SK-N-SH (cell line): ENCODE results near the gene TM9SF4. TPM values are rescaled to one million over a fixed set of nuclear protein-coding genes. Genes with fewer than 3 reads are reported as not detected.

Experiments used
- CTCF ChIA-PET: fragments of 300-600, 350-600 bp; formaldehyde crosslinking; extraction: SDS; loops from one replicate; lab custom pipeline; 2021; lab: Yijun Ruan, JAX
- POLR2A ChIA-PET: fragments of 350-600 bp; sonication (Branson Sonifier 250); formaldehyde crosslinking; extraction: SDS; loops from one replicate; lab custom pipeline; 2020; ENCODE audit warnings: antibody characterized with exemption, inconsistent platforms; lab: Yijun Ruan, JAX
- DNase-seq: peaks from one replicate; pipeline ENCODE4 v3.0.0; 2012
- H2AFZ ChIP-seq: fragments of 200-600 bp; sonication (generic); 2 replicates; pipeline ENCODE4 v1.8.1; 2016; ENCODE audit warnings: antibody characterized with exemption, mild to moderate bottlenecking, low read depth
- H3F3A ChIP-seq: fragments of 200-600 bp; sonication (generic); replicated peaks from 2 replicates; pipeline ENCODE3; 2016; ENCODE audit warnings: antibody characterized with exemption, mild to moderate bottlenecking; ENCODE audit not compliant: insufficient read depth
- H3K27ac ChIP-seq, 2 experiments: fragments of 200-500 bp in 1 of 2; fragments of 200-600 bp in 1 of 2; sonication (Bioruptor generic) in 1 of 2; sonication (generic), shearing (Covaris generic) in 1 of 2; 2 replicates each; pipeline versions ENCODE4 v1.5.1 to v1.6.1; 2014 to 2016; ENCODE audit warnings: low read depth in 2 of 2, inconsistent platforms in 1 of 2, low read length in 1 of 2, mild to moderate bottlenecking in 1 of 2, mixed read lengths in 1 of 2
- H3K27me3 ChIP-seq: fragments of 200-600 bp; sonication (generic), shearing (Covaris generic); 2 replicates; pipeline ENCODE4 v1.6.1; 2016; ENCODE audit warnings: mixed run types; ENCODE audit not compliant: insufficient read depth
- H3K36me3 ChIP-seq, 2 experiments: fragments of 200-500 bp in 1 of 2; fragments of 200-600 bp in 1 of 2; sonication (Bioruptor generic) in 1 of 2; sonication (generic) in 1 of 2; replicated peaks in 1 of 2; 2 replicates each; pipeline versions ENCODE3 to v1.5.1; 2014 to 2016; ENCODE audit warnings: low read length in 1 of 2, mild to moderate bottlenecking in 1 of 2; ENCODE audit not compliant: insufficient read depth in 2 of 2, control insufficient read depth in 1 of 2
- H3K4me1 ChIP-seq, 2 experiments: fragments of 200-500 bp in 1 of 2; fragments of 200-600 bp in 1 of 2; sonication (Bioruptor generic) in 1 of 2; sonication (generic), shearing (Covaris generic) in 1 of 2; 2 replicates each; pipeline versions ENCODE4 v1.5.1 to v1.6.1; 2014 to 2016; ENCODE audit warnings: low read depth in 1 of 2, low read length in 1 of 2, mixed run types in 1 of 2; ENCODE audit not compliant: insufficient read depth in 2 of 2, control insufficient read depth in 1 of 2
- H3K4me2 ChIP-seq: fragments of 200-600 bp; sonication (generic), shearing (Covaris generic); 2 replicates; pipeline ENCODE4 v1.6.1; 2017; ENCODE audit warnings: mixed run types
- H3K4me3 ChIP-seq, 2 experiments: fragments of 200-500 bp in 1 of 2; fragments of 200-600 bp in 1 of 2; sonication (Bioruptor generic) in 1 of 2; sonication (generic), shearing (Covaris generic) in 1 of 2; 2 replicates each; pipeline versions ENCODE4 v1.5.1 to v1.8.1; 2014 to 2016; ENCODE audit warnings: low read depth in 2 of 2, inconsistent platforms in 1 of 2, low read length in 1 of 2, mild to moderate bottlenecking in 1 of 2, mixed read lengths in 1 of 2, moderate library complexity in 1 of 2
- H3K79me2 ChIP-seq: fragments of 200-600 bp; sonication (generic); 2 replicates; pipeline ENCODE4 v1.8.1; 2017; ENCODE audit warnings: mild to moderate bottlenecking; ENCODE audit not compliant: insufficient read depth
- H3K9ac ChIP-seq: fragments of 200-600 bp; sonication (generic); 2 replicates; pipeline ENCODE4 v1.6.1; 2017; ENCODE audit warnings: mixed run types
- H3K9me2 ChIP-seq: fragments of 200-600 bp; sonication (generic); 2 replicates; pipeline ENCODE4 v1.6.1; 2017; ENCODE audit warnings: mixed run types
- H3K9me3 ChIP-seq: fragments of 200-600 bp; sonication (generic); 2 replicates; pipeline ENCODE4 v1.6.1; 2017; ENCODE audit warnings: mixed run types, mild to moderate bottlenecking, moderate library complexity
- H4K20me1 ChIP-seq: fragments of 200-600 bp; sonication (generic); 2 replicates; pipeline ENCODE4 v1.6.1; 2017; ENCODE audit warnings: mild to moderate bottlenecking, mixed run types; ENCODE audit not compliant: insufficient read depth
- CHD2 ChIP-seq: fragments of 150-350 bp; IDR thresholded peaks from 2 replicates; pipeline ENCODE4 v1.6.1; 2018; ENCODE audit warnings: low read length; ENCODE audit not compliant: partially characterized antibody
- ELF1 ChIP-seq: IDR thresholded peaks from 2 replicates; pipeline ENCODE4 v1.4.0; 2012
- EZH2phosphoT487 ChIP-seq: fragments of 200-600 bp; sonication (generic); IDR thresholded peaks from 2 replicates; pipeline ENCODE4 v1.6.1; 2017; ENCODE audit warnings: low read depth, mixed run types, mild to moderate bottlenecking, antibody characterized with exemption, moderate library complexity, borderline replicate concordance
- FOXJ3 ChIP-seq: sonication (generic); formaldehyde crosslinking; IDR thresholded peaks from 2 replicates; pipeline ENCODE4 v1.5.1; 2020; ENCODE audit warnings: mild to moderate bottlenecking, missing genetic modification reagents
- FOXM1 ChIP-seq: IDR thresholded peaks from 2 replicates; pipeline ENCODE4 v1.4.0; 2012; ENCODE audit warnings: low read depth, mild to moderate bottlenecking
- MEF2A ChIP-seq: IDR thresholded peaks from 2 replicates; pipeline ENCODE4 v1.4.0; 2012; ENCODE audit warnings: low read depth, borderline replicate concordance
- MXI1 ChIP-seq: IDR thresholded peaks from 2 replicates; pipeline ENCODE4 v1.6.1; 2012; ENCODE audit warnings: mild to moderate bottlenecking, low read depth, low read length, improper control_type of control experiment
- NFIC ChIP-seq: IDR thresholded peaks from 2 replicates; pipeline ENCODE4 v1.4.0; 2012; ENCODE audit warnings: borderline replicate concordance
- NRF1 ChIP-seq: IDR thresholded peaks from 2 replicates; pipeline ENCODE4 v1.6.1; 2012; ENCODE audit warnings: low read depth, mild to moderate bottlenecking, low read length
- RAD21 ChIP-seq: IDR thresholded peaks from 2 replicates; pipeline ENCODE4 v1.6.1; 2012; ENCODE audit warnings: mild to moderate bottlenecking, low read length
- RFX5 ChIP-seq: IDR thresholded peaks from 2 replicates; pipeline ENCODE4 v1.6.1; 2012; ENCODE audit warnings: mild to moderate bottlenecking, improper control_type of control experiment, low read length
- RXRA ChIP-seq: IDR thresholded peaks from 2 replicates; pipeline ENCODE4 v1.4.0; 2012; ENCODE audit warnings: low read depth, mild to moderate bottlenecking, borderline replicate concordance
- USF1 ChIP-seq: IDR thresholded peaks from 2 replicates; pipeline ENCODE4 v1.4.0; 2012; ENCODE audit warnings: low read depth, borderline replicate concordance
- WGBS: methylation state at CpG from one replicate; pipeline ENCODE4 v1.1.6; 2017; ENCODE audit warnings: low lambda C conversion rate; 5-methylcytosine and 5-hydroxymethylcytosine counted together
- polyA plus RNA-seq, 3 experiments: library from polyadenylated mRNA; depleted of rRNA; stranded (reverse); fragments of >200 nt; gene quantifications; 2 replicates each; pipeline ENCODE4 v1.2.3, GENCODE V29; 2012
- TF ChIP-seq, protein P1 (sequence below): fragments of 150-350 bp; IDR thresholded peaks from 2 replicates; pipeline ENCODE4 v1.6.1; 2017; ENCODE audit warnings: antibody characterized with exemption, low read length, low read depth, borderline replicate concordance
- TF ChIP-seq, protein P2 (sequence below): fragments of 200-600 bp; sonication (generic); IDR thresholded peaks from 2 replicates; pipeline ENCODE4 v1.6.1; 2017; ENCODE audit warnings: antibody characterized with exemption, mild to moderate bottlenecking, moderate library complexity
- TF ChIP-seq, protein P3 (sequence below): IDR thresholded peaks from 2 replicates; pipeline ENCODE4 v1.4.0; 2012; ENCODE audit warnings: low read depth, borderline replicate concordance

Gene TM9SF4
- polyA plus RNA-seq, 1 of the 3 experiments (the other 2 are of a cell fraction) = 61.0 TPM

GRCh38 chr20:32163951-32164350 is 54.4 kb downstream of the TM9SF4 start:
- peaks cover 0 to 11% of the 10 kb centered on the region in 2 experiments; a peak in 2 of 4 replicates for H3K4me1 ChIP-seq
- H3K4me3 ChIP-seq = no peak overlapping the region
- H3F3A ChIP-seq = no peaks in the 10 kb centered on the region
- H3K27me3 ChIP-seq = no peaks in the 10 kb centered on the region
- H4K20me1 ChIP-seq = no peaks in the 10 kb centered on the region
- POLR2A ChIA-PET = no interaction called here
- no peaks in the 10 kb centered on the region for H3K9me2 ChIP-seq
- H3K27ac ChIP-seq = no peak overlapping the region
- no peak overlapping the region for H3K4me2 ChIP-seq
- TF ChIP-seq, protein P1, sequence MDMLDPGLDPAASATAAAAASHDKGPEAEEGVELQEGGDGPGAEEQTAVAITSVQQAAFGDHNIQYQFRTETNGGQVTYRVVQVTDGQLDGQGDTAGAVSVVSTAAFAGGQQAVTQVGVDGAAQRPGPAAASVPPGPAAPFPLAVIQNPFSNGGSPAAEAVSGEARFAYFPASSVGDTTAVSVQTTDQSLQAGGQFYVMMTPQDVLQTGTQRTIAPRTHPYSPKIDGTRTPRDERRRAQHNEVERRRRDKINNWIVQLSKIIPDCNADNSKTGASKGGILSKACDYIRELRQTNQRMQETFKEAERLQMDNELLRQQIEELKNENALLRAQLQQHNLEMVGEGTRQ = no peak
- TF ChIP-seq MEF2A (no peak), FOXJ3 (CRISPR knock-in tag) (no peak), USF1 (no peak), MXI1 (no peak), ELF1 (no peak), RXRA (no peak), NFIC (no peak)
- TF ChIP-seq, all 33 proteins: peak for 0
- no peak for DNase-seq
- no peak overlapping the region for H3K9ac ChIP-seq
- no peak overlapping the region for H2AFZ ChIP-seq
- H3K9me3 ChIP-seq = no peaks in the 10 kb centered on the region
- H3K36me3 ChIP-seq = peaks cover 16 to 62% of the 10 kb centered on the region in 2 experiments
- CTCF ChIA-PET = no interaction called here
- no peaks in the 10 kb centered on the region for H3K79me2 ChIP-seq
- WGBS = 95% methylated on average over 5 of the region's 5 CpGs

- H3K36me3 ChIP-seq = peaks cover 12 to 50% of the 10 kb centered on the region in 2 experiments
- no peaks in the 10 kb centered on the region for H4K20me1 ChIP-seq
- H3F3A ChIP-seq = no peaks in the 10 kb centered on the region
- no peak overlapping the region for H3K4me3 ChIP-seq
- H3K27me3 ChIP-seq = no peaks in the 10 kb centered on the region
- no peak overlapping the region for H3K9ac ChIP-seq
- CTCF ChIA-PET = no interaction called here
- no peak overlapping the region for H3K4me2 ChIP-seq
- no peaks in the 10 kb centered on the region for H3K9me2 ChIP-seq
- over 99% methylated on average over 17 of the region's 21 CpGs for WGBS
- H3K9me3 ChIP-seq = no peaks in the 10 kb centered on the region
- no peak overlapping the region for H2AFZ ChIP-seq
- POLR2A ChIA-PET = no interaction called here
- H3K79me2 ChIP-seq = no peaks in the 10 kb centered on the region
- TF ChIP-seq NRF1 (no peak), EZH2phosphoT487 (no peak), FOXM1 (no peak), MXI1 (no peak), USF1 (no peak), RFX5 (no peak), RAD21 (no peak), NFIC (no peak), CHD2 (no peak)
- TF ChIP-seq, protein P2, sequence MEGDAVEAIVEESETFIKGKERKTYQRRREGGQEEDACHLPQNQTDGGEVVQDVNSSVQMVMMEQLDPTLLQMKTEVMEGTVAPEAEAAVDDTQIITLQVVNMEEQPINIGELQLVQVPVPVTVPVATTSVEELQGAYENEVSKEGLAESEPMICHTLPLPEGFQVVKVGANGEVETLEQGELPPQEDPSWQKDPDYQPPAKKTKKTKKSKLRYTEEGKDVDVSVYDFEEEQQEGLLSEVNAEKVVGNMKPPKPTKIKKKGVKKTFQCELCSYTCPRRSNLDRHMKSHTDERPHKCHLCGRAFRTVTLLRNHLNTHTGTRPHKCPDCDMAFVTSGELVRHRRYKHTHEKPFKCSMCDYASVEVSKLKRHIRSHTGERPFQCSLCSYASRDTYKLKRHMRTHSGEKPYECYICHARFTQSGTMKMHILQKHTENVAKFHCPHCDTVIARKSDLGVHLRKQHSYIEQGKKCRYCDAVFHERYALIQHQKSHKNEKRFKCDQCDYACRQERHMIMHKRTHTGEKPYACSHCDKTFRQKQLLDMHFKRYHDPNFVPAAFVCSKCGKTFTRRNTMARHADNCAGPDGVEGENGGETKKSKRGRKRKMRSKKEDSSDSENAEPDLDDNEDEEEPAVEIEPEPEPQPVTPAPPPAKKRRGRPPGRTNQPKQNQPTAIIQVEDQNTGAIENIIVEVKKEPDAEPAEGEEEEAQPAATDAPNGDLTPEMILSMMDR = no peak
- TF ChIP-seq, protein P3, sequence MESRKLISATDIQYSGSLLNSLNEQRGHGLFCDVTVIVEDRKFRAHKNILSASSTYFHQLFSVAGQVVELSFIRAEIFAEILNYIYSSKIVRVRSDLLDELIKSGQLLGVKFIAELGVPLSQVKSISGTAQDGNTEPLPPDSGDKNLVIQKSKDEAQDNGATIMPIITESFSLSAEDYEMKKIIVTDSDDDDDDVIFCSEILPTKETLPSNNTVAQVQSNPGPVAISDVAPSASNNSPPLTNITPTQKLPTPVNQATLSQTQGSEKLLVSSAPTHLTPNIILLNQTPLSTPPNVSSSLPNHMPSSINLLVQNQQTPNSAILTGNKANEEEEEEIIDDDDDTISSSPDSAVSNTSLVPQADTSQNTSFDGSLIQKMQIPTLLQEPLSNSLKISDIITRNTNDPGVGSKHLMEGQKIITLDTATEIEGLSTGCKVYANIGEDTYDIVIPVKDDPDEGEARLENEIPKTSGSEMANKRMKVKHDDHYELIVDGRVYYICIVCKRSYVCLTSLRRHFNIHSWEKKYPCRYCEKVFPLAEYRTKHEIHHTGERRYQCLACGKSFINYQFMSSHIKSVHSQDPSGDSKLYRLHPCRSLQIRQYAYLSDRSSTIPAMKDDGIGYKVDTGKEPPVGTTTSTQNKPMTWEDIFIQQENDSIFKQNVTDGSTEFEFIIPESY = no peak
- H3K4me1 ChIP-seq = peaks cover 0 to 11% of the 10 kb centered on the region in 2 experiments; a peak in 2 of 4 replicates
- no peak for DNase-seq
- H3K27ac ChIP-seq = no peak overlapping the region
Measured at GRCh38 chr20:32164984-32165735, 55.6 kb downstream of the TM9SF4 start.
